Measurements from ENCODE around the gene PPP6C.

PPP6C gene

GRCh38 chr9:125103021-125103420, 86.6 kb downstream of the PPP6C start:
- Histone ChIP-seq H3K4me1 (ENCODE audit: low read length) (no peaks in the 10 kb centered on the region), H3F3A (ENCODE audit: insufficient read depth, low read length) (no peaks in the 10 kb centered on the region), H3K79me2 (ENCODE audit: low read length) (peaks cover 6% of the 10 kb centered on the region; the same call in 1 of the 2 replicates), H2AFZ (ENCODE audit: low read length) (no peak overlapping the region), H3K9me2 (replicated peaks; ENCODE audit: insufficient read depth, low read length) (no peaks in the 10 kb centered on the region), H3K27me3 (replicated peaks; ENCODE audit: insufficient read depth, low read length) (no peaks in the 10 kb centered on the region), H4K20me1 (ENCODE audit: insufficient read depth, low read length) (no peaks in the 10 kb centered on the region), H3K4me2 (ENCODE audit: low read depth, low read length) (no peak overlapping the region), H3K9me3 (replicated peaks; ENCODE audit: insufficient read depth, low read length) (no peaks in the 10 kb centered on the region), H3K36me3 (replicated peaks; ENCODE audit: insufficient read depth, low read length) (no peaks in the 10 kb centered on the region), H3K4me3 (ENCODE audit: low read length) (no peak overlapping the region), H3K9ac (ENCODE audit: low read length) (no peak overlapping the region), H3K27ac (ENCODE audit: low read length) (no peak overlapping the region)
- DNase-seq = no peak
- TF ChIP-seq EZH2 (optimal IDR thresholded peaks at IDR 0.05; ENCODE audit: low read depth, low read length) = no peak
- TF ChIP-seq, protein P1, sequence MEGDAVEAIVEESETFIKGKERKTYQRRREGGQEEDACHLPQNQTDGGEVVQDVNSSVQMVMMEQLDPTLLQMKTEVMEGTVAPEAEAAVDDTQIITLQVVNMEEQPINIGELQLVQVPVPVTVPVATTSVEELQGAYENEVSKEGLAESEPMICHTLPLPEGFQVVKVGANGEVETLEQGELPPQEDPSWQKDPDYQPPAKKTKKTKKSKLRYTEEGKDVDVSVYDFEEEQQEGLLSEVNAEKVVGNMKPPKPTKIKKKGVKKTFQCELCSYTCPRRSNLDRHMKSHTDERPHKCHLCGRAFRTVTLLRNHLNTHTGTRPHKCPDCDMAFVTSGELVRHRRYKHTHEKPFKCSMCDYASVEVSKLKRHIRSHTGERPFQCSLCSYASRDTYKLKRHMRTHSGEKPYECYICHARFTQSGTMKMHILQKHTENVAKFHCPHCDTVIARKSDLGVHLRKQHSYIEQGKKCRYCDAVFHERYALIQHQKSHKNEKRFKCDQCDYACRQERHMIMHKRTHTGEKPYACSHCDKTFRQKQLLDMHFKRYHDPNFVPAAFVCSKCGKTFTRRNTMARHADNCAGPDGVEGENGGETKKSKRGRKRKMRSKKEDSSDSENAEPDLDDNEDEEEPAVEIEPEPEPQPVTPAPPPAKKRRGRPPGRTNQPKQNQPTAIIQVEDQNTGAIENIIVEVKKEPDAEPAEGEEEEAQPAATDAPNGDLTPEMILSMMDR (IDR thresholded peaks at IDR 0.05; ENCODE audit: low read length) = no peak
- no peak for TF ChIP-seq EZH2phosphoT487 (IDR thresholded peaks at IDR 0.05; ENCODE audit: low read length)

DNA sequence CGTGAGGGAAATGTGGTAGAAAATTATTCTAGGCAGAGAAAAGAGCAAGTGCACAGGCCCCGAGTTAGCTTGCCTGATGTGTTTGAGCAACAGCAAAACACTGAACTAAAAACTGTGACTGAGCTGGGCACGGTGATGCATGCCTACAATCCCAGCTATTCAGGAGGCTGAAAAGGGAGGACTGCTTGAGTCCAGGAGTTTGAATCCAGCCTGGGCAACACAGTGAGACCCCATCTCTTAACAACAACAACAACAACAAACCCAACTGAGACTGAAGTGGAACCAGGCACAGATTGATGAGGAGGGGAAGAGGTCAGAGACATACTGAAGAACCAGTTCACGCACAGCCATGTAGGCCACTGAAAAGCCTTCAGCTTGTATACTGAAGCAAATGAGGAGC, 88.8 kb downstream of the PPP6C start:
- no peaks in the 10 kb centered on the region for H3K36me3 ChIP-seq (replicated peaks; ENCODE audit: insufficient read depth, low read length)
- no peaks in the 10 kb centered on the region for H3K9me3 ChIP-seq (replicated peaks; ENCODE audit: insufficient read depth, low read length)
- H3K27me3 ChIP-seq (replicated peaks; ENCODE audit: insufficient read depth, low read length) = no peaks in the 10 kb centered on the region
- H3K9me2 ChIP-seq (replicated peaks; ENCODE audit: insufficient read depth, low read length) = no peaks in the 10 kb centered on the region
- H3K4me3 ChIP-seq (ENCODE audit: low read length) = no peak overlapping the region
- DNase-seq = no peak
- no peaks in the 10 kb centered on the region for H3K4me1 ChIP-seq (ENCODE audit: low read length)
- no peaks in the 10 kb centered on the region for H3F3A ChIP-seq (ENCODE audit: insufficient read depth, low read length)
- peaks cover 6% of the 10 kb centered on the region; the same call in 1 of the 2 replicates for H3K79me2 ChIP-seq (ENCODE audit: low read length)
- no peak overlapping the region for H3K9ac ChIP-seq (ENCODE audit: low read length)
- no peak for TF ChIP-seq EZH2 (optimal IDR thresholded peaks at IDR 0.05; ENCODE audit: low read depth, low read length)
- no peak for TF ChIP-seq EZH2phosphoT487 (IDR thresholded peaks at IDR 0.05; ENCODE audit: low read length)
- TF ChIP-seq, protein P1 (IDR thresholded peaks at IDR 0.05; ENCODE audit: low read length) = no peak
- H4K20me1 ChIP-seq (ENCODE audit: insufficient read depth, low read length) = no peaks in the 10 kb centered on the region
- H3K4me2 ChIP-seq (ENCODE audit: low read depth, low read length) = no peak overlapping the region
- no peak overlapping the region for H3K27ac ChIP-seq (ENCODE audit: low read length)
- no peak overlapping the region for H2AFZ ChIP-seq (ENCODE audit: low read length)

DNA sequence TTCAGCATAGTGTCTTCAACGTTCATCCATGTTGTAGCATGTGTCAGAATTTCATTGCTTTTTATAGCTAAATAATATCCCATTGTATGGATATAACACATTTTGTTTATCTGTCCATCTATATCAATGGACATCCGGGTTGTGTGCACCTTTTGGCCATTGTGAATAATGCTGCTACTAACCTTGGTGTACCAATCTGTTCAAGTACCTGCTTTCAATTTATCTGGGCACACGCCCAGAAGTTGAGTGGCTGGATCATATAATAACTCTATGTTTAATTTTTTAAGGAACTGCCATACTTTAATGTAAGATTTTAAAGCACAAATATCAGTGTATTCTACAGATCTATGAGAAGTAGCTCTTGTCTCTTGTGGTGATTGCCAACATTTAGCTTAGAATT, 89.8 kb downstream of the PPP6C start:
- Histone ChIP-seq H3F3A (ENCODE audit: insufficient read depth, low read length) (no peaks in the 10 kb centered on the region), H3K27me3 (replicated peaks; ENCODE audit: insufficient read depth, low read length) (no peaks in the 10 kb centered on the region), H3K27ac (ENCODE audit: low read length) (no peak overlapping the region), H4K20me1 (ENCODE audit: insufficient read depth, low read length) (no peaks in the 10 kb centered on the region), H3K4me2 (ENCODE audit: low read depth, low read length) (no peak overlapping the region), H3K79me2 (ENCODE audit: low read length) (0 out of 2 replicates have a peak, but pooled peaks cover 5% of the 10 kb centered on the region), H3K4me3 (ENCODE audit: low read length) (no peak overlapping the region), H3K36me3 (replicated peaks; ENCODE audit: insufficient read depth, low read length) (no peaks in the 10 kb centered on the region), H3K9me3 (replicated peaks; ENCODE audit: insufficient read depth, low read length) (no peaks in the 10 kb centered on the region), H2AFZ (ENCODE audit: low read length) (no peak overlapping the region), H3K9ac (ENCODE audit: low read length) (no peak overlapping the region), H3K4me1 (ENCODE audit: low read length) (no peaks in the 10 kb centered on the region), H3K9me2 (replicated peaks; ENCODE audit: insufficient read depth, low read length) (no peaks in the 10 kb centered on the region)
- no peak for DNase-seq
- TF ChIP-seq, protein P1 (IDR thresholded peaks at IDR 0.05; ENCODE audit: low read length) = no peak
- TF ChIP-seq EZH2 (optimal IDR thresholded peaks at IDR 0.05; ENCODE audit: low read depth, low read length) (no peak), EZH2phosphoT487 (IDR thresholded peaks at IDR 0.05; ENCODE audit: low read length) (no peak)

Measured in MM.1S (cell line).